K562 (cell line): Measurements from ENCODE around the gene TMCC2. TPM values are rescaled to one million over a fixed set of nuclear protein-coding genes. Genes with fewer than 3 reads are reported as not detected.

Experiments used
- ARID1B ChIP-seq: fragments of 450-650 bp; IDR thresholded peaks from 2 replicates; pipeline ENCODE4 v1.6.1; 2016; ENCODE audit warnings: antibody characterized with exemption, mild to moderate bottlenecking, inconsistent platforms
- CBFA2T3 ChIP-seq: fragments of 450-650 bp; IDR thresholded peaks from 2 replicates; pipeline ENCODE4 v1.6.1; 2017
- GTF2B ChIP-seq: IDR thresholded peaks from 2 replicates; pipeline ENCODE4 v1.6.1; 2011; ENCODE audit not compliant: insufficient read length; ENCODE audit errors: extremely low read depth
- HMGXB4 ChIP-seq: sonication (generic); formaldehyde crosslinking; IDR thresholded peaks from 2 replicates; pipeline ENCODE4 v1.8.1; 2023; ENCODE audit warnings: mild to moderate bottlenecking, missing genetic modification reagents
- MNT ChIP-seq, 2 experiments: fragments of 450-650 bp; conservative IDR thresholded peaks; 2 replicates each; pipeline ENCODE4 v1.6.1; 2017; ENCODE audit warnings: mild to moderate bottlenecking in 2 of 2, moderate library complexity in 2 of 2
- NBN ChIP-seq: fragments of 450-650 bp; IDR thresholded peaks from 2 replicates; pipeline ENCODE4 v1.6.1; 2016; ENCODE audit warnings: low read depth, mild to moderate bottlenecking
- RFX7 ChIP-seq: fragments of 250-450 bp; sonication (Bioruptor Pico); IDR thresholded peaks from 2 replicates; pipeline ENCODE4 v1.5.1; 2021; ENCODE audit warnings: mild to moderate bottlenecking
- SREBF1 ChIP-seq: fragments of 150-350 bp; IDR thresholded peaks from 2 replicates; pipeline ENCODE4 v1.6.1; 2014; ENCODE audit warnings: antibody characterized with exemption, low read depth, low read length, borderline replicate concordance
- STAG1 ChIP-seq: sonication (generic); formaldehyde crosslinking; IDR thresholded peaks from 2 replicates; pipeline ENCODE4 v1.5.0; 2020; ENCODE audit warnings: missing genetic modification reagents, borderline replicate concordance
- STAT5A ChIP-seq: IDR thresholded peaks from 2 replicates; pipeline ENCODE4 v1.6.1; 2012; ENCODE audit warnings: low read length, inconsistent platforms, borderline replicate concordance
- TAF7 ChIP-seq: fragments of 450-650 bp; IDR thresholded peaks from 2 replicates; pipeline ENCODE4 v1.6.1; 2016; ENCODE audit warnings: missing genetic modification characterization, missing compliant biosample characterization
- USF1 ChIP-seq: sonication (generic); formaldehyde crosslinking; IDR thresholded peaks from 2 replicates; pipeline ENCODE4 v1.9.0; 2022; ENCODE audit warnings: mild to moderate bottlenecking, missing genetic modification reagents
- USF2 ChIP-seq: sonication (generic); formaldehyde crosslinking; IDR thresholded peaks from 2 replicates; pipeline ENCODE4 v1.5.0; 2020; ENCODE audit warnings: missing genetic modification reagents
- ZBED1 ChIP-seq: IDR thresholded peaks from 2 replicates; pipeline ENCODE4 v1.6.1; 2014
- ZBTB33 ChIP-seq: sonication (generic); formaldehyde crosslinking; IDR thresholded peaks from 2 replicates; pipeline ENCODE4 v1.8.1; 2023; ENCODE audit warnings: mild to moderate bottlenecking, missing genetic modification reagents
- ZNF175 ChIP-seq: fragments of 200-800 bp; sonication (Bioruptor generic); IDR thresholded peaks from 2 replicates; pipeline ENCODE4 v1.6.1; 2016; ENCODE audit warnings: low read depth, mild to moderate bottlenecking, missing genetic modification characterization, missing compliant biosample characterization
- ZNF347 ChIP-seq: fragments of 450-650 bp; formaldehyde crosslinking; IDR thresholded peaks from 2 replicates; pipeline ENCODE4 v1.4.0; 2020; ENCODE audit warnings: low read depth, mild to moderate bottlenecking, moderate library complexity
- ZNF444 ChIP-seq: fragments of 250-450 bp; sonication (Bioruptor Pico); IDR thresholded peaks from 2 replicates; pipeline ENCODE4 v1.4.0; 2020; ENCODE audit warnings: mild to moderate bottlenecking, moderate library complexity
- ZNF75A ChIP-seq: fragments of 450-650 bp; formaldehyde crosslinking; IDR thresholded peaks from 2 replicates; pipeline ENCODE4 v1.4.0; 2020; ENCODE audit warnings: mild to moderate bottlenecking
- ZNF785 ChIP-seq: fragments of 250-450 bp; sonication (Bioruptor Pico); IDR thresholded peaks from 2 replicates; pipeline ENCODE4 v1.4.0; 2020; ENCODE audit warnings: mild to moderate bottlenecking
- ZZZ3 ChIP-seq: fragments of 450-650 bp; IDR thresholded peaks from 2 replicates; pipeline ENCODE4 v1.6.1; 2016; ENCODE audit warnings: antibody characterized with exemption, mild to moderate bottlenecking, moderate library complexity
- polyA plus RNA-seq, 8 experiments: library from polyadenylated mRNA; depleted of rRNA in 4 of 8; stranded (reverse) in 5 of 8; unstranded in 3 of 8; fragments of >200 nt; fragmentation: Nextera tagmentation in 2 of 8; fragmentation: Illumina TruSeq in 1 of 8; extraction: Ambion mirVana in 2 of 8; extraction: Trizol in 1 of 8; gene quantifications; 2 replicates each; pipeline versions ENCODE4 v1.2.1 to v1.2.3, GENCODE V29; 2011 to 2014; ENCODE audit warnings: inconsistent platforms in 1 of 8, missing spikeins in 1 of 8
- total RNA-seq, 7 experiments: library from RNA; depleted of rRNA in 6 of 7; stranded (reverse); fragments of >200 nt in 6 of 7; fragmentation: Illumina TruSeq in 2 of 7; extraction: Trizol in 2 of 7; gene quantifications; 2 replicates each; pipeline versions ENCODE4 v1.2.1 to v1.2.3, GENCODE V29; 2011 to 2021; ENCODE audit warnings: low replicate concordance in 1 of 7

The TMCC2 gene
- total and polyA plus RNA-seq, 9 of the 15 experiments (the other 6 are each of a cell fraction or from before 2014, with no cell fraction given), result 0.06 to 1.8 (median 0.98) TPM

- TF ChIP-seq MNT (conservative IDR thresholded peaks at IDR 0.05) (peak in 1 of 2 experiments; percentile 37; a peak in 1 of 4 replicates), ZZZ3 (no peak), TAF7 (tag) (no peak), USF1 (CRISPR knock-in tag) (peak; percentile 44; the same call in 1 of the 2 replicates), ZNF444 (CRISPR knock-in tag) (no peak), NBN (0 out of 2 replicates have a peak, but pooled peaks have one; percentile 16), ZNF175 (no peak), ZNF347 (no peak), RFX7 (no peak), ARID1B (no peak), GTF2B (no peak), STAG1 (CRISPR knock-in tag) (no peak), ZNF75A (CRISPR knock-in tag) (no peak), USF2 (no peak), ZNF785 (CRISPR knock-in tag) (no peak), SREBF1 (no peak), STAT5A (no peak), ZBTB33 (CRISPR knock-in tag) (no peak), CBFA2T3 (no peak), ZBED1 (no peak), HMGXB4 (CRISPR knock-in tag) (no peak)
These were observed 28.4 kb upstream of the TMCC2 start (continued) for GRCh38 chr1:205199090-205199930.
